ENCODE data around the gene ZNF814. TPM values are rescaled to one million over a fixed set of nuclear protein-coding genes. Genes with fewer than 3 reads are reported as not detected.
"Not testable (repeated sequence)": the region's sequence is repeated elsewhere in the genome, so short reads cannot be mapped to it uniquely, and the experiment has no call there.

Gene ZNF814
- total RNA-seq, 1 donor from 2014 or later: 56.2 TPM

- H3K4me1 Mint-ChIP-seq: peaks cover 27% of the 10 kb centered on the region
- TF ChIP-seq, protein P1, sequence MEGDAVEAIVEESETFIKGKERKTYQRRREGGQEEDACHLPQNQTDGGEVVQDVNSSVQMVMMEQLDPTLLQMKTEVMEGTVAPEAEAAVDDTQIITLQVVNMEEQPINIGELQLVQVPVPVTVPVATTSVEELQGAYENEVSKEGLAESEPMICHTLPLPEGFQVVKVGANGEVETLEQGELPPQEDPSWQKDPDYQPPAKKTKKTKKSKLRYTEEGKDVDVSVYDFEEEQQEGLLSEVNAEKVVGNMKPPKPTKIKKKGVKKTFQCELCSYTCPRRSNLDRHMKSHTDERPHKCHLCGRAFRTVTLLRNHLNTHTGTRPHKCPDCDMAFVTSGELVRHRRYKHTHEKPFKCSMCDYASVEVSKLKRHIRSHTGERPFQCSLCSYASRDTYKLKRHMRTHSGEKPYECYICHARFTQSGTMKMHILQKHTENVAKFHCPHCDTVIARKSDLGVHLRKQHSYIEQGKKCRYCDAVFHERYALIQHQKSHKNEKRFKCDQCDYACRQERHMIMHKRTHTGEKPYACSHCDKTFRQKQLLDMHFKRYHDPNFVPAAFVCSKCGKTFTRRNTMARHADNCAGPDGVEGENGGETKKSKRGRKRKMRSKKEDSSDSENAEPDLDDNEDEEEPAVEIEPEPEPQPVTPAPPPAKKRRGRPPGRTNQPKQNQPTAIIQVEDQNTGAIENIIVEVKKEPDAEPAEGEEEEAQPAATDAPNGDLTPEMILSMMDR (IDR thresholded peaks at IDR 0.05; ENCODE audit: unreplicated experiment): no peak
- H3K27me3 Mint-ChIP-seq (ENCODE audit: low read depth): no peaks in the 10 kb centered on the region
- peaks cover 21% of the 10 kb centered on the region for H3K9me3 Mint-ChIP-seq
- peak overlapping the region; percentile 84 for H3K4me3 Mint-ChIP-seq
- peak overlapping the region; percentile 88 for H3K27ac Mint-ChIP-seq
- H3K36me3 Mint-ChIP-seq: peaks cover 51% of the 10 kb centered on the region
- no peak for DNase-seq (ENCODE audit: low spot score in 2 of 2, unreplicated experiment in 2 of 2)
These were observed 704 bp downstream of the ZNF814 start for GRCh38 chr19:57888107-57888559.

DNA sequence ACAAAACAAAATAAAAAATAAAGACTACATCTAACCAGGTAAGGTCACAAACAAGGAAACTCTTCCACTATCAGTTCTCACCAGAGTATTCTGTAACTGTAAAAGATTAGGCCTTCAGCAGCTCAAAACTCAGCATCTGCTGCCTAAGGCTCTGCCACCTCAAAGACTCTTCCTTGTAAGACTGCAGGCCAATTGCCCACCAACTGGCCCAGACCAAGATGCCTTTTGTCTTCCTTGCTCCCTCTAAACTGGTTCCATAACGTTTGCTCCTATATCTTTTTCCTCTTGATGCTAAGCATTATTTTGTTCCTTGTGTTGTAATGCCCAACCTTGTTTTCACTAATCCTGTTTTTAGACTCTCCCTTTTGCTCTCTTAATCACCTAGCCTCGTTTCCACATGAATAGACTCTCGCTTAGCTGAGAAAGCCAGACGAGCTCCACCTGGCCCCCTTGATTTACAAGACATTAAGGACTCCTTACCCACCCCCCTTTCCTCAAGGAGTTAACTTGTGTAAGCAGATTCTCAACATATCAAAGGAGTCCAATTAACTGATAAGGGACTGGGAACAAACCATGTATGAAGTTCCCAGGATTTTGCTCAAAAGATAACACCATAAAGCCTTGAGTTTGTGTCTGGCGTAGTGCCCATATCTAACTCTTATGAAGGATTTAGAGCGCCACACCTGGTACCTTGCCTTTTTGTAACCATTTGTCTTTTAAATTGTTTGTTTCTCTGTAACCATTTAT lies 1.5 kb downstream of the ZNF814 start:
- peak overlapping the region; percentile 84 for H3K4me3 Mint-ChIP-seq
- TF ChIP-seq, protein P1 (IDR thresholded peaks at IDR 0.05; ENCODE audit: unreplicated experiment): no peak
- H3K27ac Mint-ChIP-seq: peak overlapping the region; percentile 88
- no peaks in the 10 kb centered on the region for H3K27me3 Mint-ChIP-seq (ENCODE audit: low read depth)
- H3K4me1 Mint-ChIP-seq: peaks cover 27% of the 10 kb centered on the region
- peaks cover 24% of the 10 kb centered on the region for H3K9me3 Mint-ChIP-seq
- peaks cover 55% of the 10 kb centered on the region for H3K36me3 Mint-ChIP-seq
- DNase-seq (ENCODE audit: low spot score in 2 of 2, unreplicated experiment in 2 of 2): no peak

GRCh38 chr19:57886046-57886445 lies 2.8 kb downstream of the ZNF814 start:
- TF ChIP-seq, protein P1 (IDR thresholded peaks at IDR 0.05; ENCODE audit: unreplicated experiment): no peak
- DNase-seq (ENCODE audit: low spot score in 2 of 2, unreplicated experiment in 2 of 2): no peak

DNA sequence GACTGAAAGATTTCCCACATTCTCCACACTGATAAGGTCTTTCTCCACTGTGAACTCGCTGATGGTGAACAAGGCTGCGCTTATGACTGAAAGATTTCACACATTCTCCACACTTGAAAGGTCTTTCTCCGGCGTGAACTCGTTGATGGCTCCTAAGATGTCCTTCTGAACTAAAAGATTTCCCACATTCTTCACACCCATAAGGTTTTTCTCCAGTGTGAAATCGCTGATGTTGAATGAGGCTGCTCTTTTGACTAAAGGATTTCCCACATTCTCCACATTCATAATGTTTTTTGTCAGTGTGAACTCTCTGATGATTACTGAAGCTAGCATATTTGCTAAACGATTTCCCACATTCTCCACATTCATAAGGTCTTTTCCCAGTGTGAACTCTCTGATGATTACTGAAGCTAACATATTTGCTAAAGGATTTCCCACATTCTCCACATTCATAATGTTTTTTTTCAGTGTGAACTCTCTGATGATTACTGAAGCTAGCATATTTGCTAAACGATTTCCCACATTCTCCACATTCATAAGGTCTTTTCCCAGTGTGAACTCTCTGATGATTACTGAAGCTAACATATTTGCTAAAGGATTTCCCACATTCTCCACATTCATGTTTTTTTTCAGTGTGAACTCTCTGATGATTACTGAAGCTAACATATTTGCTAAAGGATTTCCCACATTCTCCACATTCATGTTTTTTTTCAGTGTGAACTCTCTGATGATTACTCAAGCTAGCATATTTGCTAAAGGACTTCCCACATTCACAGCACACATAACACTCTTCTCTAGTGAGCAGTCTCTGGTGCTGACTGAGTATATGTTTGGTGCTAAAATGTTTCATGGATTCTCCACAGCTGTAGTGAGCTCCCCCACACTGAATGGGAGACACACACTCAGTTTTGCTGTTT lies 14.7 kb downstream of the ZNF814 start:
- H3K4me1 Mint-ChIP-seq; DNase-seq (ENCODE audit: low spot score in 2 of 2, unreplicated experiment in 2 of 2); H3K27ac Mint-ChIP-seq; H3K4me3 Mint-ChIP-seq; H3K27me3 Mint-ChIP-seq (ENCODE audit: low read depth): not testable (repeated sequence)
- Mint-ChIP-seq H3K9me3 (peaks cover 59% of the 10 kb centered on the region), H3K36me3 (peaks cover 77% of the 10 kb centered on the region)

More at GRCh38 chr19:57886046-57886445, 2.8 kb downstream of the ZNF814 start:
- Mint-ChIP-seq H3K27ac (peak overlapping the region; percentile 50), H3K4me3 (peak overlapping the region; percentile 37), H3K9me3 (peaks cover 21% of the 10 kb centered on the region), H3K4me1 (peaks cover 25% of the 10 kb centered on the region), H3K27me3 (ENCODE audit: low read depth) (no peaks in the 10 kb centered on the region), H3K36me3 (peaks cover 51% of the 10 kb centered on the region)

GRCh38 chr19:57872450-57872849 lies 16.4 kb downstream of the ZNF814 start:
- Mint-ChIP-seq H3K27ac (no peak overlapping the region), H3K4me3 (no peak overlapping the region), H3K9me3 (peaks cover 60% of the 10 kb centered on the region), H3K27me3 (ENCODE audit: low read depth) (no peaks in the 10 kb centered on the region), H3K36me3 (peaks cover 78% of the 10 kb centered on the region), H3K4me1 (no peaks in the 10 kb centered on the region)
- DNase-seq (ENCODE audit: low spot score in 2 of 2, unreplicated experiment in 2 of 2): no peak
- TF ChIP-seq, protein P1 (IDR thresholded peaks at IDR 0.05; ENCODE audit: unreplicated experiment): no peak

DNA sequence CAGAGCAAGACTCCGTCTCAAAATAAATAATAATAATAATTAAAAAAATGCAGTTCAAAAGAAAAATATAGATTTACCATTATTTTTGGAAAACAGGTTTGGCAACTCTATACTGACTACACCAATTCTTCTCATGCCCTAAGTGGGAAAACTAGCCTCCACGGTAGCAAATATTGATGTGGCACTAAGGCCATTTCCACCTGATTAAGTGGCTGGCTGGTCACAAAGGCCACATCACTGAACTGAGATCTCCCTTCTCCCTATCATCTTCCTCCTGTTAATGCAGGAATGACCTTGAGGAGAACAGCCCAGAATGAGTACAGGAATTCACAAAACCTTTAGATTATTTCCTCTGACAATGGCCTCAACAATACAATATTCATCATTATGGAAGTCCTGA lies 18.6 kb downstream of the ZNF814 start:
- TF ChIP-seq, protein P1 (IDR thresholded peaks at IDR 0.05; ENCODE audit: unreplicated experiment): no peak
- Mint-ChIP-seq H3K27me3 (ENCODE audit: low read depth) (no peaks in the 10 kb centered on the region), H3K36me3 (peaks cover 78% of the 10 kb centered on the region), H3K27ac (no peak overlapping the region), H3K4me3 (no peak overlapping the region), H3K9me3 (peaks cover 49% of the 10 kb centered on the region), H3K4me1 (no peaks in the 10 kb centered on the region)
- no peak for DNase-seq (ENCODE audit: low spot score in 2 of 2, unreplicated experiment in 2 of 2)

- DNase-seq (ENCODE audit: low spot score in 2 of 2, unreplicated experiment in 2 of 2); H3K27me3 Mint-ChIP-seq (ENCODE audit: low read depth); H3K27ac Mint-ChIP-seq; H3K4me3 Mint-ChIP-seq; H3K4me1 Mint-ChIP-seq: not testable (repeated sequence)
- H3K9me3 Mint-ChIP-seq: peaks cover 46% of the 10 kb centered on the region
- H3K36me3 Mint-ChIP-seq: peaks cover 81% of the 10 kb centered on the region
These were observed 19.2 kb downstream of the ZNF814 start for GRCh38 chr19:57869655-57870054.

All from mesothelial cell of epicardium (in vitro differentiated cells).